NAMALWA (cell line): ENCODE measurements around the gene MDGA2.
"Not testable (repeated sequence)": the region's sequence is repeated elsewhere in the genome, so short reads cannot be mapped to it uniquely, and the experiment has no call there.

Source experiments
- DNase-seq: peaks from one replicate; pipeline ENCODE4 v3.0.0-alpha.2; 2015; ENCODE audit warnings: low spot score

The MDGA2 gene

GRCh38 chr14:47328376-47328775 is 347.0 kb downstream of the MDGA2 start:
- no peak for DNase-seq

- DNase-seq: no peak
These were observed 348.1 kb downstream of the MDGA2 start for GRCh38 chr14:47327336-47327735.

GRCh38 chr14:47322751-47323150 is 352.7 kb downstream of the MDGA2 start:
- DNase-seq: no peak

- DNase-seq: no peak
These were observed 373.3 kb downstream of the MDGA2 start for GRCh38 chr14:47302121-47302520.

- no peak for DNase-seq
These were observed 374.6 kb downstream of the MDGA2 start for GRCh38 chr14:47300796-47301195.

- no peak for DNase-seq
These were observed 378.0 kb downstream of the MDGA2 start for GRCh38 chr14:47297374-47297773.

- DNase-seq: no peak
These were observed 391.1 kb downstream of the MDGA2 start for GRCh38 chr14:47284283-47284682.

GRCh38 chr14:47281761-47282160 is 393.6 kb downstream of the MDGA2 start:
- not testable (repeated sequence) for DNase-seq

- peak; percentile 45 for DNase-seq
These were observed 397.1 kb downstream of the MDGA2 start for GRCh38 chr14:47278233-47278842.

GRCh38 chr14:47277703-47278102 is 397.7 kb downstream of the MDGA2 start:
- no peak for DNase-seq

- no peak for DNase-seq
These were observed 398.5 kb downstream of the MDGA2 start for GRCh38 chr14:47276931-47277330.

GRCh38 chr14:47273939-47274338 is 401.5 kb downstream of the MDGA2 start:
- no peak for DNase-seq

- no peak for DNase-seq
These were observed 404.7 kb downstream of the MDGA2 start for GRCh38 chr14:47270715-47271114.

- DNase-seq: no peak
These were observed 405.5 kb downstream of the MDGA2 start for GRCh38 chr14:47269756-47270492.

- DNase-seq: no peak
These were observed 410.6 kb downstream of the MDGA2 start for GRCh38 chr14:47264842-47265241.

- DNase-seq: no peak
These were observed 412.6 kb downstream of the MDGA2 start for GRCh38 chr14:47262801-47263200.

- DNase-seq: no peak
These were observed 414.1 kb downstream of the MDGA2 start for GRCh38 chr14:47261350-47261749.

- no peak for DNase-seq
These were observed 415.6 kb downstream of the MDGA2 start for GRCh38 chr14:47259796-47260195.

GRCh38 chr14:47257013-47257412 is 418.4 kb downstream of the MDGA2 start:
- DNase-seq: no peak

- DNase-seq: no peak
These were observed 422.6 kb downstream of the MDGA2 start for GRCh38 chr14:47252802-47253201.

- DNase-seq: no peak
These were observed 429.0 kb downstream of the MDGA2 start for GRCh38 chr14:47246367-47246766.

- not testable (repeated sequence) for DNase-seq
These were observed 432.8 kb downstream of the MDGA2 start for GRCh38 chr14:47242579-47242978.

- DNase-seq: no peak
These were observed 434.5 kb downstream of the MDGA2 start for GRCh38 chr14:47240748-47241437.
